ENCODE results near the gene MSI2.

MSI2 gene

GRCh38 chr17:57662041-57662440 is 405.7 kb downstream of the MSI2 start:
- no peak for DNase-seq (ENCODE audit: low read depth, low spot score)

- no peak for DNase-seq (ENCODE audit: low read depth, low spot score)
These were observed 406.5 kb downstream of the MSI2 start for GRCh38 chr17:57662644-57663308.

GRCh38 chr17:57663326-57664070 is 407.2 kb downstream of the MSI2 start:
- no peak for DNase-seq (ENCODE audit: low read depth, low spot score)

GRCh38 chr17:57665128-57665527 is 408.8 kb downstream of the MSI2 start:
- DNase-seq (ENCODE audit: low read depth, low spot score), result no peak

- DNase-seq (ENCODE audit: low read depth, low spot score), result no peak
These were observed 409.4 kb downstream of the MSI2 start for GRCh38 chr17:57665696-57666095.

- no peak for DNase-seq (ENCODE audit: low read depth, low spot score)
These were observed 410.0 kb downstream of the MSI2 start for GRCh38 chr17:57666201-57666870.

GRCh38 chr17:57666946-57667345 is 410.6 kb downstream of the MSI2 start:
- no peak for DNase-seq (ENCODE audit: low read depth, low spot score)

GRCh38 chr17:57667461-57667923 is 411.2 kb downstream of the MSI2 start:
- DNase-seq (ENCODE audit: low read depth, low spot score), result no peak

GRCh38 chr17:57668332-57668731 is 412.0 kb downstream of the MSI2 start:
- no peak for DNase-seq (ENCODE audit: low read depth, low spot score)

- no peak for DNase-seq (ENCODE audit: low read depth, low spot score)
These were observed 413.6 kb downstream of the MSI2 start for GRCh38 chr17:57669671-57670529.

- no peak for DNase-seq (ENCODE audit: low read depth, low spot score)
These were observed 414.6 kb downstream of the MSI2 start for GRCh38 chr17:57670769-57671569.

- DNase-seq (ENCODE audit: low read depth, low spot score), result peak; percentile 40
These were observed 415.6 kb downstream of the MSI2 start for GRCh38 chr17:57671667-57672632.

GRCh38 chr17:57672971-57673370 is 416.6 kb downstream of the MSI2 start:
- DNase-seq (ENCODE audit: low read depth, low spot score), result no peak

- DNase-seq (ENCODE audit: low read depth, low spot score), result no peak
These were observed 418.6 kb downstream of the MSI2 start for GRCh38 chr17:57674894-57675293.

- DNase-seq (ENCODE audit: low read depth, low spot score), result no peak
These were observed 419.4 kb downstream of the MSI2 start for GRCh38 chr17:57675427-57676387.

- no peak for DNase-seq (ENCODE audit: low read depth, low spot score)
These were observed 420.2 kb downstream of the MSI2 start for GRCh38 chr17:57676543-57676942.

GRCh38 chr17:57677301-57677700 is 421.0 kb downstream of the MSI2 start:
- no peak for DNase-seq (ENCODE audit: low read depth, low spot score)

- no peak for DNase-seq (ENCODE audit: low read depth, low spot score)
These were observed 421.5 kb downstream of the MSI2 start for GRCh38 chr17:57677858-57678257.
